Ectodermal cell (in vitro differentiated cells): ENCODE measurements around the gene PEX26.
"Not testable (repeated sequence)": the region's sequence is repeated elsewhere in the genome, so short reads cannot be mapped to it uniquely, and the experiment has no call there.

Source experiments
- H3K27ac ChIP-seq: 2 replicates; pipeline ENCODE4 v1.7.0; 2013; ENCODE audit warnings: mild to moderate bottlenecking, low read depth, low read length; ENCODE audit not compliant: insufficient read depth, poor library complexity, severe bottlenecking
- H3K27me3 ChIP-seq: 2 replicates; pipeline ENCODE4 v1.7.0; 2013; ENCODE audit warnings: mild to moderate bottlenecking, low read length; ENCODE audit not compliant: insufficient read depth, control insufficient read depth, poor library complexity, severe bottlenecking
- H3K36me3 ChIP-seq: one replicate; pipeline ENCODE4 v1.7.0; 2013; ENCODE audit warnings: low read length; ENCODE audit not compliant: control insufficient read depth, insufficient read depth
- H3K4me1 ChIP-seq: one replicate; pipeline ENCODE4 v1.7.0; 2013; ENCODE audit warnings: low read length; ENCODE audit not compliant: control insufficient read depth, insufficient read depth
- H3K4me3 ChIP-seq: 2 replicates; pipeline ENCODE4 v1.7.0; 2013; ENCODE audit warnings: low read depth, low read length, control low read depth; ENCODE audit not compliant: insufficient read depth
- H3K9me3 ChIP-seq: 2 replicates; pipeline ENCODE4 v1.7.0; 2013; ENCODE audit warnings: mild to moderate bottlenecking, low read length, moderate library complexity; ENCODE audit not compliant: control insufficient read depth
- WGBS, 2 experiments: methylation state at CpG; one replicate each; pipeline ENCODE4 v1.1.7; 2013; ENCODE audit warnings: missing lambda C conversion rate in 2 of 2; 5-methylcytosine and 5-hydroxymethylcytosine counted together

PEX26 gene

GRCh38 chr22:18095101-18095805, 17.5 kb downstream of the PEX26 start:
- no peaks in the 10 kb centered on the region for H3K36me3 ChIP-seq
- no peaks in the 10 kb centered on the region for H3K4me1 ChIP-seq
- H3K27me3 ChIP-seq, result no peaks in the 10 kb centered on the region
- H3K9me3 ChIP-seq, result no peaks in the 10 kb centered on the region
- H3K27ac ChIP-seq, result no peak overlapping the region
- 95 to 96% methylated on average over 8 of the region's 8 CpGs for WGBS, 2 experiments
- H3K4me3 ChIP-seq, result no peak overlapping the region

- 92 to 93% methylated on average over 3 of the region's 3 CpGs for whole genome bisulfite sequencing, 2 experiments
- Histone ChIP-seq H3K4me3 (no peak overlapping the region), H3K9me3 (no peaks in the 10 kb centered on the region), H3K36me3 (no peaks in the 10 kb centered on the region), H3K4me1 (no peaks in the 10 kb centered on the region), H3K27ac (no peak overlapping the region), H3K27me3 (no peaks in the 10 kb centered on the region)
Measured at GRCh38 chr22:18096823-18097222, 19.0 kb downstream of the PEX26 start.

GRCh38 chr22:18100781-18101180, 23.0 kb downstream of the PEX26 start:
- 91% methylated on average over 3 of the region's 3 CpGs for WGBS, 2 experiments
- Histone ChIP-seq H3K4me1 (no peaks in the 10 kb centered on the region), H3K27ac (no peak overlapping the region)

GRCh38 chr22:18101536-18101935, 23.7 kb downstream of the PEX26 start:
- Histone ChIP-seq H3K9me3 (no peaks in the 10 kb centered on the region), H3K27me3 (no peaks in the 10 kb centered on the region), H3K27ac (no peak overlapping the region), H3K4me3 (no peak overlapping the region), H3K36me3 (no peaks in the 10 kb centered on the region), H3K4me1 (no peaks in the 10 kb centered on the region)
- WGBS, 2 experiments, result 95% methylated on average over 4 of the region's 4 CpGs

More at GRCh38 chr22:18100781-18101180, 23.0 kb downstream of the PEX26 start:
- Histone ChIP-seq H3K9me3 (no peaks in the 10 kb centered on the region), H3K27me3 (no peaks in the 10 kb centered on the region), H3K36me3 (no peaks in the 10 kb centered on the region), H3K4me3 (no peak overlapping the region)

- 92% methylated on average over 14 of the region's 14 CpGs for WGBS, 2 experiments
- no peaks in the 10 kb centered on the region for H3K36me3 ChIP-seq
Measured at GRCh38 chr22:18103527-18104269, 25.9 kb downstream of the PEX26 start.

GRCh38 chr22:18104566-18104965, 26.8 kb downstream of the PEX26 start:
- Histone ChIP-seq H3K27ac (no peak overlapping the region), H3K4me1 (no peaks in the 10 kb centered on the region), H3K36me3 (no peaks in the 10 kb centered on the region), H3K4me3 (no peak overlapping the region), H3K27me3 (peaks cover 7% of the 10 kb centered on the region), H3K9me3 (no peaks in the 10 kb centered on the region)
- 90 to 97% methylated on average over 4 of the region's 4 CpGs for WGBS, 2 experiments

More at GRCh38 chr22:18103527-18104269, 25.9 kb downstream of the PEX26 start:
- H3K4me3 ChIP-seq, result no peak overlapping the region
- no peaks in the 10 kb centered on the region for H3K4me1 ChIP-seq
- H3K9me3 ChIP-seq, result no peaks in the 10 kb centered on the region
- no peaks in the 10 kb centered on the region for H3K27me3 ChIP-seq
- no peak overlapping the region for H3K27ac ChIP-seq

GRCh38 chr22:18105981-18106380, 28.2 kb downstream of the PEX26 start:
- H3K9me3 ChIP-seq, H3K27ac ChIP-seq, H3K4me1 ChIP-seq, H3K36me3 ChIP-seq, H3K4me3 ChIP-seq: not testable (repeated sequence)
- H3K27me3 ChIP-seq, result peaks cover 21% of the 10 kb centered on the region
- 88 to 89% methylated on average over 5 to 6 of the region's 7 CpGs for WGBS, 2 experiments

- H3K4me3 ChIP-seq, H3K36me3 ChIP-seq, H3K9me3 ChIP-seq, H3K4me1 ChIP-seq, H3K27ac ChIP-seq: not testable (repeated sequence)
- WGBS, 2 experiments, result 90 to 93% methylated on average over 4 of the region's 4 CpGs
- peaks cover 29% of the 10 kb centered on the region for H3K27me3 ChIP-seq
Measured at GRCh38 chr22:18106550-18107341, 29.0 kb downstream of the PEX26 start.

- Histone ChIP-seq H3K4me3 (no peak overlapping the region), H3K4me1 (peaks cover 8% of the 10 kb centered on the region), H3K9me3 (no peaks in the 10 kb centered on the region), H3K27me3 (peaks cover 36% of the 10 kb centered on the region), H3K27ac (no peak overlapping the region), H3K36me3 (no peaks in the 10 kb centered on the region)
- 86 to 98% methylated on average over 3 of the region's 3 CpGs for whole genome bisulfite sequencing, 2 experiments
Measured at GRCh38 chr22:18108187-18108586, 30.4 kb downstream of the PEX26 start.
